Osteocyte (in vitro differentiated cells): Measurements from ENCODE around the gene MYO1F. TPM values are rescaled to one million over a fixed set of nuclear protein-coding genes. Genes with fewer than 3 reads are reported as not detected.

Experiments used
- DNase-seq: peaks from one replicate; pipeline ENCODE4 v3.0.0; 2021; ENCODE audit warnings: mixed read lengths; ENCODE audit not compliant: unreplicated experiment; ENCODE audit errors: extremely low spot score
- H3K27ac Mint-ChIP-seq: one replicate; pipeline ENCODE4 v1.8.0; 2021; ENCODE audit warnings: mild to moderate bottlenecking, mixed read lengths; ENCODE audit not compliant: unreplicated experiment
- H3K27me3 Mint-ChIP-seq: one replicate; pipeline ENCODE4 v1.8.0; 2021; ENCODE audit warnings: mixed read lengths; ENCODE audit not compliant: unreplicated experiment
- H3K36me3 Mint-ChIP-seq: one replicate; pipeline ENCODE4 v1.8.0; 2021; ENCODE audit warnings: mixed read lengths; ENCODE audit not compliant: unreplicated experiment
- H3K4me1 Mint-ChIP-seq: one replicate; pipeline ENCODE4 v1.8.0; 2021; ENCODE audit warnings: mixed read lengths; ENCODE audit not compliant: unreplicated experiment
- H3K4me3 Mint-ChIP-seq: one replicate; pipeline ENCODE4 v1.8.0; 2021; ENCODE audit warnings: mild to moderate bottlenecking, moderate library complexity, mixed read lengths; ENCODE audit not compliant: unreplicated experiment
- H3K9me3 Mint-ChIP-seq: one replicate; pipeline ENCODE4 v1.8.0; 2021; ENCODE audit warnings: mixed read lengths; ENCODE audit not compliant: unreplicated experiment
- total RNA-seq: library from RNA; stranded (reverse); gene quantifications from 2 replicates; pipeline ENCODE4 v1.2.1, GENCODE V29; 2021
- TF ChIP-seq, protein P1 (sequence below): fragments of 200-600 bp; sonication (generic); IDR thresholded peaks from 2 replicates; pipeline ENCODE4 v1.5.0; 2021; ENCODE audit warnings: antibody characterized with exemption, mild to moderate bottlenecking, moderate library complexity

MYO1F gene
- total RNA-seq, 1 donor from 2014 or later, result 0.43 TPM

DNA sequence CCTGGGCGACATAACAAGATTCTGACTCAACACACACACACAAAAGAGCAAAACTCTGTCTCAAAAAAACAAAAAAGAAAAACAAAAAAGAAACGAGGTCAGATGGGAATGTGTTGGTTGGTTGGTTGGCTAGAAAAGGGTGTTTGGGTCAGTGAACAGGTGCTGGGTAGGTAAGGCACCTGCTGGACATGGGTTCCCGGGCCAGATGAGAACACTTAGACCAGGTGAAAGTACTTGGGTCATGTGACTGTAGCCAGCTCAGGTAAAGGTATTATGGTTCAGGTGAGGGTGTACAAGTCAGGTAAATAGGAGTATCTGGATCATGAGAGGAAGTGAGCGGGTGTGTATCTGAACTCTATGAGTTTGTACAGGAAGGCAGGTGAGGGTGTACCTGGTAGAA, 48.7 kb downstream of the MYO1F start:
- Mint-ChIP-seq H3K27me3 (no peaks in the 10 kb centered on the region), H3K36me3 (peaks cover 3% of the 10 kb centered on the region), H3K4me3 (peak overlapping the region; percentile 48), H3K27ac (peak overlapping the region; percentile 38), H3K4me1 (peaks cover 15% of the 10 kb centered on the region), H3K9me3 (no peaks in the 10 kb centered on the region)
- TF ChIP-seq, protein P1, sequence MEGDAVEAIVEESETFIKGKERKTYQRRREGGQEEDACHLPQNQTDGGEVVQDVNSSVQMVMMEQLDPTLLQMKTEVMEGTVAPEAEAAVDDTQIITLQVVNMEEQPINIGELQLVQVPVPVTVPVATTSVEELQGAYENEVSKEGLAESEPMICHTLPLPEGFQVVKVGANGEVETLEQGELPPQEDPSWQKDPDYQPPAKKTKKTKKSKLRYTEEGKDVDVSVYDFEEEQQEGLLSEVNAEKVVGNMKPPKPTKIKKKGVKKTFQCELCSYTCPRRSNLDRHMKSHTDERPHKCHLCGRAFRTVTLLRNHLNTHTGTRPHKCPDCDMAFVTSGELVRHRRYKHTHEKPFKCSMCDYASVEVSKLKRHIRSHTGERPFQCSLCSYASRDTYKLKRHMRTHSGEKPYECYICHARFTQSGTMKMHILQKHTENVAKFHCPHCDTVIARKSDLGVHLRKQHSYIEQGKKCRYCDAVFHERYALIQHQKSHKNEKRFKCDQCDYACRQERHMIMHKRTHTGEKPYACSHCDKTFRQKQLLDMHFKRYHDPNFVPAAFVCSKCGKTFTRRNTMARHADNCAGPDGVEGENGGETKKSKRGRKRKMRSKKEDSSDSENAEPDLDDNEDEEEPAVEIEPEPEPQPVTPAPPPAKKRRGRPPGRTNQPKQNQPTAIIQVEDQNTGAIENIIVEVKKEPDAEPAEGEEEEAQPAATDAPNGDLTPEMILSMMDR, result no peak
- no peak for DNase-seq

DNA sequence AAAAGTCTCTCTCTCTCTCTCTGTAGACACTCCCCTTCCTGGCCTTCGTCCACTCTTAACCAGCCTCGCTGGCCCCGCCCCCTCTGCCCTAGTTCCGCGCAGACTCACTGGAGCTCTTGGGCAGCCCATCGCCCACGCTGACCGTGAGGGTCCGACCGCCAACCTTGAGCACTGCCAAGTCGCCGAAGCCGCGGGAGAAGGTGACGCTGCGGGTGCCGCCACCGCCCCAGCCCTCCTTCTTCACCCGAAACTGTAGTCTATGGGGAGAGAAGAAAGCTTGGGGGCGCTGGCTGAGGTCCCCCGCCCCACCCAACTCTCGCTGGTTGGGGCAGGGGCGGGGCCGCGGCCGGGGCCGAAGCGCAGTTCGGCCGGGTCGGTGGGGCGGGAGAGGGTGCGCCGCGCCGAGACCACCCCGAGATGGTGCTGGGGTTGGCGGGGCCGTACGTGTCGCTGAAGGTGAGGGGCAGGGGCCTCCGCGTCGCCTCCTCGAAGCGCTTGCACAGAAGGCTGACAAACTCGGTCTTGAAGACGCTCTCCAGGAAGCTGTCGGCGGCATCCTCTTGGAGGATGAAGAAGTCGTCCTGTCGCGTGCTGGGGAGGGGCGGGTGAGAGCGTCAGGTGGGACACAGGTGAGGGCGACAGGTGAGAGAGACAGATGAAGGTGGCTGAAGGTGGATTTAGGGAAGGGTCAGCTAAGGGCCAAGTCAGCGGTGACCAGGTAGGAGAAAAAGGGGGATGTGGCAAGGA, 50.7 kb downstream of the MYO1F start:
- peak overlapping the region; percentile 19 for H3K27ac Mint-ChIP-seq
- peak; percentile 98 for DNase-seq
- TF ChIP-seq, protein P1, result no peak
- peaks cover 3% of the 10 kb centered on the region for H3K36me3 Mint-ChIP-seq
- H3K4me1 Mint-ChIP-seq, result peaks cover 15% of the 10 kb centered on the region
- H3K9me3 Mint-ChIP-seq, result no peaks in the 10 kb centered on the region
- H3K27me3 Mint-ChIP-seq, result no peaks in the 10 kb centered on the region
- H3K4me3 Mint-ChIP-seq, result no peak overlapping the region

DNA sequence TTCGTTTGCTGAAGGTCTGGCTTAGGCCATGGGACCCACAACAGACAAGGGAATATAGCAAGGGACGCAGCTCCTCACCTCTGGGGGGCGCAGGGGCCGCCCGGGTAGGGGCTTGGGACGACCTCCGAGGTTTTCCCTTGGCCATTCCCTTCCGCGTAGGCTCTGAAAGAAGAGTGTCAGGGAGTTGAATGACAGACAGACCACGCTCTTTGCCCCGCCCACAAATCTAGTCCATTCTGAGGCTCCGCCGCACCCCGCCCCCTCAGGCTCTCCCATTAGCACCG, 51.9 kb downstream of the MYO1F start:
- H3K9me3 Mint-ChIP-seq, result no peaks in the 10 kb centered on the region
- no peak overlapping the region for H3K4me3 Mint-ChIP-seq
- H3K27ac Mint-ChIP-seq, result no peak overlapping the region
- H3K27me3 Mint-ChIP-seq, result no peaks in the 10 kb centered on the region
- H3K4me1 Mint-ChIP-seq, result peaks cover 15% of the 10 kb centered on the region
- peaks cover 3% of the 10 kb centered on the region for H3K36me3 Mint-ChIP-seq
- no peak for DNase-seq
- TF ChIP-seq, protein P1, result peak; percentile 44

DNA sequence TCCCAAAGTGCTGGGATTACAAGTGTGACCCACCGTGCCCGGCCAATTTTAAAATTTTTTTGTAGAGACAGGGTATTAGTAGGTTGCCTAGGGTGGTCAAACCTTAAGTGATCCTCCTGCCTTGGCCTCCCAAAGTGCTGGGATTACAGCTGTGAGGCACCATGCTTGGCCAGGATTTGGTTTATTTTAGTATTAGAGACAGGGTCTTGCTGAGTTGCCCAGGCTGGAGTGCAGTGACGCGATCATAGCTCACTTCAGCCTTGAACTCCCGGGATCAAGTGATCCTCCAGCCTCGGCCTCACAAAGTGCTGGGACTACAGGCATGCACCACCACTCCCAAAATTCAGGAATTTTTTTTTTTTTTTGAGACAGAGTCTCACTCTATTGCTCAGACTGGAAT, 57.9 kb downstream of the MYO1F start:
- Mint-ChIP-seq H3K4me1 (peaks cover 3% of the 10 kb centered on the region), H3K4me3 (no peak overlapping the region), H3K9me3 (no peaks in the 10 kb centered on the region), H3K36me3 (no peaks in the 10 kb centered on the region), H3K27ac (no peak overlapping the region), H3K27me3 (peaks cover 5% of the 10 kb centered on the region)
- TF ChIP-seq, protein P1, result no peak
- no peak for DNase-seq

DNA sequence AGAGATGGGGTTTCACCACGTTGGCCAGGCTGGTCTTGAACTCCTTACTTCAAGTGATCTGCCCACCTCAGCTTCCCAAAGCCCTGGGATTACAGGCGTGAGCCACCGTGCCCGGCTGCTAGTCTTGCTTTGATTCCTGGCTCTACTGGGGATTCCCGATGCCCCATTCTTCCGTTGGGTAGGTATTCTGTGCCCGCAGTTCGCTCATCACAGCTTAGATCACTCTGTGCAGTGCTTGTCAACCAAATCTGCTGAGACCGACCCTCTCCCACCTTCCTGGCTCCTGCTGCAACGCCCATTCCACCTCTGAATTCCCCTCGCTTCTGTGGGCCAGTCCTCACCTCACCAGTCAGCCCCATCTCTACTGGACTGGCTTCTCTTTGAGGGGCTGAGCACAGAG, 58.7 kb downstream of the MYO1F start:
- no peaks in the 10 kb centered on the region for H3K9me3 Mint-ChIP-seq
- H3K27me3 Mint-ChIP-seq, result peaks cover 5% of the 10 kb centered on the region
- H3K27ac Mint-ChIP-seq, result no peak overlapping the region
- no peaks in the 10 kb centered on the region for H3K36me3 Mint-ChIP-seq
- H3K4me3 Mint-ChIP-seq, result no peak overlapping the region
- TF ChIP-seq, protein P1, result no peak
- peaks cover 8% of the 10 kb centered on the region for H3K4me1 Mint-ChIP-seq
- DNase-seq, result no peak
